MV-4-11 (cell line): ENCODE measurements around the gene KDR.

Experiments used
- DNase-seq: peaks from one replicate; lab custom pipeline; 2025; lab: John Stamatoyannopoulos, UW

The KDR gene

DNA sequence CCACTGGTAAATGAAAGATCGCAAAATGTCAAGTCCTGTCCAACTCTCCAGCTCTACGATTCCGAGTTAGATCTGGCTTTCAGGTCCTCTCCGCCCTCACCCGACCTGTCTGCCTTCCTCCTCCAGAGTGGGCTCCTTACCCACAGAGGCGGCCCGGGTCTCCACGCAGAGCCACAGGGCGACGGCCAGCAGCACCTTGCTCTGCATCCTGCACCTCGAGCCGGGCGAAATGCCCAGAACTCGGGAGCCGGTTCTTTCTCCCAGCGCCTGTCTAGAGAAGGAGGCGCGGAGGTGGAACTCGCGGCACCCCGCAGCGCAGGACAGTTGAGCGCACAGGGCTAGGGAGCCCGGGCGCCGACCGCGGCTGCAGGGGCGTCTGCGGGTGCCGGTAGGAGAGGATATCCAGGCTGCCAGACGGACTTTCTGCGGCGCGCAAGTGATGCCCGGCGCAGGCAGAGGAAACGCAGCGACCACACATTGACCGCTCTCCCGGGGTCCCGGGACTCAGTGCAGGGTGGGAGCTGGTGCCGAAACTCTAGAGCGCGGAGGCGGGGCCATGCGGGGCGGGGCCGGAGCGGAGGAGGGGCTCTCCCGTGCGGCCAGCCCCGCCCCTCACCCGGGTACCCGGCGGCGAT lies at the start of gene KDR:
KDR (minus strand) TSS at position 509 of the 635 bp plus-strand sequence; CDS start at position 207, 302 bp downstream.
- DNase-seq: no peak

DNA sequence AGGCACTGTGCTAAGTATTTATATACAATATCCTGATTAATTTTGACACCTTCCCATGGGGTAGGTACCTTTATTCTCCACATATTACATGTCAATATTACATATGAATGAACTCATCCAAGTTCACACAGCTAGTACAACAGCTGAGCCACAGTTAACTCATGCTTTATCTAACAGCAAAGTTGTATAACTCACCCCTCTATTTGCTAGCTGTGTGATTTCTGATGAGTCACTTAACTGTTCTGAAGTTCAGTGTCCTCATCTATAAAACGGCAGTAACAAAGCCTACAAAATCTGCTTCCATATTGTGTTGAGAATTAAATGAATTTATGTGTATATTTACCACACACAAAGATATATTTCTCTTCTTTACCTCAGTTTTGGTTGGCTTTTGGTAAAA lies 48.2 kb upstream of the KDR start:
- no peak for DNase-seq

DNA sequence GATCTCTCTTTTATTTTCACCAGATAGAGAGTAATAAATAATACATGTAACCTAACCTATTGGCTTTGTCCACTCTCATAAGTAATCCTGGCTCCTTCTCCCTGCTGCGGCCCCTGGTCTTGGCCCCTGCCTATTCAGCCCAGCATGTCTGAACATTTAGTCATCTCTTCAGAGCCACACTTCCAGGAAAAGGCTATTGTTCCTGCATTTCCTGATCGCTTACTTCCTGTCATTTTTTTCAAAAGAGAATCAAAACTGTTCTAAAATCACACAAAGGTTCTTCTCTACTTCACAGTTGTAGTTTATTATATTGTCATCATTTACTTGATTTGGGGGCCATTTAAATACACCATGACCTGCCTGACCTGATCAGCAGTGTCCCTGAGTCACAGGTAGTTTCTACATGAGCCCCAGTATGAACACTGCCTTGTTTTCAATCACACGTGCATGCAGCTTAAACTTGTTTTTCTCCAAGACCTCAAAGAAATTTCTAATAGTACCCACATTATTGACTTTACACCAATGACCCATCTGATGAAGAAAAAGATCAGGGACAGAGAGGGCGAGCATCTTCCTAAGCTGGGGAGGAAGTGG lies 47.4 kb upstream of the KDR start:
- DNase-seq: no peak

DNA sequence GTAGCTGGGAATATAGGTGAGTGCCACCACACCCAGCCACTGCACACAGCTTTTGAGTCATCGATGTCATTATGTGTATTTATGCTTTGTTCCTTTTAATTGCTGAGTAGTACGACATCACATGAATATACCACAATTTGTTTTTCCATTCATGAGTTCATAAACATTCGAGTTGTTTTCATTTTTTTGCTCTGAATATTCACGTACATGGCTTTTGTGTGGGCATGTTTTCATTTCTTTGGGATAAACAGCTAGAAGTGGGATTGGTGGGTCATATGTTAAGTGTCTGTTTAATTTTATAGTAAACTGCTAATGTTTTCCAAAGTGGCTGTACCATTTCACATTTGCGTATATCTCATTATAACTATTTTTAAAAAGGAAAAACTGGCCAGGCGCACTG lies 45.1 kb upstream of the KDR start:
- no peak for DNase-seq

DNA sequence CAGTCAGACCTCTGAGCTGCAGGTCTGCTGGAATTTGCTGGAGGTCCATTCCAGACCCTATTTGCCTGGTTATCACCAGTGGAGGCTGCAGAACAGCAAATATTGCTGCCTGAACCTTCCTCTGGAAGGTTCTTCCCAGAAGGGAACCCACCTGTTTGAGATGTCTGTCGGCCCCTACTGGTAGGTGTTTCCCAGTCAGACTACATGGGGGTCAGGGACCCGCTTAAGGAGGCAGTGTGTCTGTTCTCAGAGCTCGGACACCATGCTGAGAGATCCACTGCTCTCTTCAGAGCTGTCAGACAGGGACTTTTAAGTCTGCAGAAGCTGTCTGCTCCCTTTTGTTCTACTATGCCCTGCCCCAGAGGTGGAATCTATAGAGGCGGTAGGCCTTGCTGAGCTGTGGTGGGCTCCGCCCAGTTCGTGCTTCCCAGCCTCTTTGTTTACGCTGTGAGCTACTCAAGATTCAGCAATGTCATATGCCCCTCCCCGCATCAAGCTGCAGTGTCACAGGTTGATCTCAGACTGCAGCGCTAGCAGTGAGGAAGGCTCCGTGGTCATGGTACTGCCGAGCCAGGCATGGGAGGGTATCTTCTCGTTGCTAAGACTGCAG lies 44.1 kb upstream of the KDR start:
- no peak for DNase-seq

DNA sequence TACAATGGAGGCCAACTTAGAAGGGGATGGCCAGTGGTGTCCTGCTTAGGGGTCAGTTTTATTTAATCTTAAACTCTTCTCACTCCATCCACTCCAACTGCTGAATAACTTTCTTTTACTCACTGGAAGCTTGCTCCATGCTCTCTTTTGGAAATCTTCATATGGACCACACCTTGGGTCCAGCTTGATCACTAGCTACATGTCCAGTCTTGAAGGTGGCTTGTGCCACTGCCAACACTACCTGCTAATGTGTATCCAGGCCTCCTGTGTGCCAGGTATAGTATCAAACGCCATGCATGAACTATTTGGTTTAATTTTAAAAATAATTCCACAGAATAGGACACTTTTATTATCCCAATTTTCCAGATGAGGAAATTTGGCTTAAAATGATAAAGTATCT lies 37.0 kb upstream of the KDR start:
- no peak for DNase-seq

DNA sequence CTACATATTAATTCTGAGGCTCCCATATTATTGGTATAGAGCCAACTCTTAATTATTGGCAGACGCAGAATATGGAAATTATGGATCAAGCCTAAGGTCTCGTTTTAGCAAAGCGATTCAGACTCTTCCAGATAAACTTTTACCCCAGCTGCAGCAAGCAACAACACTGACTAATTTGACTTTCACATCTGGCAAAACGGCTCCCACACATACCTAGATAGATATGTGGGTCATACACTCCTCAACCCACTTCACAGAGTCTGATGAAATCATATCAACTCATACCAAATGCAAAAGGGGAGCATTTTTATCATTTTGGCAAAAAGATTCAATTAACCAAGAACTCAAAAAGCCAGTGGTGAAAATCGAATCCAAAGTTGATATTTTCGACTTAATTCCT lies 36.3 kb upstream of the KDR start:
- DNase-seq: no peak

DNA sequence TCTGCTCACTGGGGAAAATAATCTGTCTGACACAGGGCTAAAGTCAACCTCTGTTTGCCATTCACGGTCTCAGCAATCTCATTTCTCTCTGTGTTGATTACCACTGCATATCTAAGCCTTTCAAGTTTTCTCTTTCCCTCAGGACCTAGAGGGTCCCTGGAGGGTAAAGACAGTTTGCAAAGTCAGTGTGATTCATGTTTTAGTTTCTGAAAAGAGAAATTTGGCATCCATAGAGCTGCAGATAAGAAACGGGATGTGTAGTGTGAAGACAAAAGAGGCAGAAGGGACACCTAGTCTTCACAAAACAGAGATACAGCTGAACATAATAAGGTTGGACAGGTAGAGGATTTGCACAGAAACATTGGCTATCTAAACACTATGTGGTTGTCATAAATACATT lies 34.5 kb upstream of the KDR start:
- DNase-seq: no peak

DNA sequence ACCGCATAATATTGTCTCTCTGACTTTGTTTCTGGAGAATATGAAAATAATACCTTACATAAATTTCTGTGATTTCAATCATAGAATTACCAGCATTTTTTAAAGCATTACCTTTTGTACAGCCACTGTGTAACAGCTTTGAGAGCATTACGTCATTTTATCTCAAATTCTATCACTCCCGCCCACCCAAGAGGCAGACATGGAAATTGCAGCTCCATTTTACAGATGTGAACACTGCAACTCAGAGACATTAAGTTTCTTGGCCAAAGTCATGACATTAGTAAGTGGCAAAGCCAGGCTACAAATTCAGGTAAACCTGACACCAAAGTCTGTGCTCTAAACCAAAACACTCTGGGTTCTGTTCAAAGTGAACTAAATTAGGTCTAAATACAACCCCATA lies 33.6 kb upstream of the KDR start:
- no peak for DNase-seq

DNA sequence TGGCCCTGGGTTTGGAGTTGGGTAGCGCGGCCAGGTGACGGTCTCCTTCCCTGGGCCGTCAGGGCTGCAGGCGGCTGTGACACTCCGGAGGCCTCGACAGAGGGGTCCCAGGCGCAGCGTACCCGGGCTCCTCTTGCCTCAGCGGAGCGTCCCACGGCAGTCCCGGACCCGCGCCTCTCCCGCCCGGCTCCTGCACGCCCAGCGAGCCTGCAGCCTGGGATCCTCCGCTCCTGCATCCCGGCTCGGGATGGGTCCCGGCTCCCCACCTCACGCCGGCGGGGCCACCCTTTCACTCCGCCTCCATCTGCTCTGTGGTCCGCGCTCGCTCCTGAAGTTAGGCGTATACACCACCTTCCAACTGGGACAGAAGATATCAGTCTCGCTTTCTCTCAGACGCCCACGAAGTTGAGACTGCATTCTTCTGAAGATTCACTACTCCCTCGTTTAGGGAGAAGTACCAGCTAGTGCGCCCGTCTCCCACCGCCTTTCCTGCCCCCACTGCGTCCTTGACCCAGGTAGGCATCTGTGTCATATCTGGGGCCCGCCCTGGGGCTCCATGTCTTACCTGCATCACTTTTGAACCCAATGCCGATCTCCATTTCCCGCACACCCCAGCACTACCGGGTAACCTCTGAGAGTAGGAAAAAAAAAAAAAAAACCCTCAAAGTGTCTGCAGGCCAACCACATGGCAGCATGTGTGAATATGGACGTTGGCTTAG lies 32.3 kb upstream of the KDR start:
- DNase-seq: no peak

DNA sequence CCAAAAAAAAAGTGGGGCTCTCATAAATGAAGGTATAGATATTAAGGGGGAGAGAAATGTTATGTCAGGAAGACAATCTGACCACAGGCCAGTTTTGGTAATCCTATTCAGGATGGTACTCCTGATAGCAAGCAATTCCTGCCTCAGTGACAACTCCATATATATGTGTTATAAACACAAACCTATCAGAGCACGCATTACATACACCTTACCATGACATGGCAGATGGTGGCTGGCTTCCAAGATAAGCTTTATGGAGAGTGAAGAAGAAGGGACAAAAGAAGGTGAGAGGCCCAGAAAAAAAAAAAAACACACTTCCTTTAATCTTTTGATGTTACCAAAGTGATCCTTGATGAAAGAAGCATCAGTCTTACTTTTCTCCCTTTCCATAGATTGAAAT lies 29.5 kb upstream of the KDR start:
- no peak for DNase-seq

DNA sequence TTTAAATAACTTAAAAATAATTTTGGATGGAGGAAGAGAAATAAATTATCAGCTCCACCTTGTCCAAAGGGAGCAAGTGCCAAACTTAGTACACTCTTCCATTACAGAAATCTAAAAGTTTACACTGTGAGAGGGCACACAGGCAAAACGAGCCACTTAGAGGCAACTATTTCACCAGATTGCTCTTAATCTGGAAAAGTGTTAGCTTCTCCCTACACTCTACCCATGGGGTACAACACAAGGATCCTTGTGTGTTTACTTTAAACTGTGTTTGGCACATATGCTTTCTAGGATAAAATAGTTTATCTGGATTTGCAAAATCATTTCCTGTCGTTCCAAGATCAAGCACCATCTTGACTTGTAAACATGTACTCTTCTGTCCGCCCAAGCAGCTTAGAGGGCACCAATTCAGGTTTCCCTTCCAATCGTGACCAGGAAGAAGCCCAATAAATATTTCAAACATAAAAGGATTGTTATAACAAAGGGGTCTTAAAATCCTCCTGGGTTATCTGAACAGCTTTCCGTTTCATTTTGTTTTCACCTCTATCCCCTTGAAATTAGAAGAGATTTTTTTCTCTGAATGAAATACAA lies 29.0 kb upstream of the KDR start:
- no peak for DNase-seq

DNA sequence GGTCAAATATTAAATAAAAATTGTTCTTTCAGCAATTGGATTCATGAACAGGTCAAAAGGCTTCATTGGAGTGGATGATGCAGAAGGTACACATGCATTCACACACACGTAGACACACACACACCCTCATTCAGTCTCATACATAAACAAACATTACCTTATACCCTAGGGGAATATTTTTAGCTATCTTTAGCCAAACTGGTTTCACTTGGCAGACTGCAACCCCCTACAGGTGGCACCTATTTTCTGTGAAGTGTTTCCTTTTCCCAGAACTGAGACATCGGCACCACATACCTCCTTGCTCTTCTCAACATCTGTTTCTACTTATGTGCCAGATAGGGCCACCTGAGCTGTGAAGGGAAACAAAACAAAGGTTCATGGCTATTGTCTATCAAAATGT lies 18.5 kb upstream of the KDR start:
- no peak for DNase-seq

DNA sequence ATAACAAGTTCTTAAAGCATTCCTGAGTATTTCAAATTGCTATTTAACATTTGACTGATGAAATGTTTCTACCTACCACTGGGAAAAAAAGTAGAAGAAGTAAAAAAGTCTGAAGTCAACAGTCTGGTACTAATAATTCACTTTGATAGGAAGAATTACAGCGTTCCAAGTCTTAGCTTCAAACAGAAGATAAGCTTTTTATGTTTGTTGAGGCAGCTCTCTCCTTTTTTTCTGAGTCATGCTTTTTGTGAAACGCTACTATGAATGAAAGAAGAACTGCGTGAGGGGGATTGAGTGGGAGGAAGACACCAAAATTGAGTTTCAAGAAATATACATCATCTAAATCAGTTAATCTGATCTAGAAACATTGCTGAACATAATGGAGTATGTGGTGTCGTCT lies 13.0 kb upstream of the KDR start:
- DNase-seq: no peak

DNA sequence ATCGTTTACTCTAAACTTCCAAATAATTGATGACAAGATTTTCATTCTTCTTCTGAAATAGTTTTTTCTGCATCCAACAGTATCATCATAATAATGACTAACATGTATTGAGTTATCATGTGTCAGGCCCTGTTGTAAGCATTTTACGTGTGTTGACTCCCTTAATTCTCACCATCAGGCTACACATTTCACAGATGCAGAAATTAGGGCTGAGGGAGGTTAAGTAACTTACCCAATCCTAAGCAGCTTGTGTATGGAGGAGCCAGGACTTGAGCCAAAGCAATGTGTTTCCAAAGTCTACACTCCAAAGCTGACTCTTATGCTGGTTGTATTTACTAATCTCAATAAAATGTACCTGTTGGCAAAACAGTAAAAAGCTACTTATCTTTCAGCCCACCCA lies 11.2 kb upstream of the KDR start:
- DNase-seq: no peak

DNA sequence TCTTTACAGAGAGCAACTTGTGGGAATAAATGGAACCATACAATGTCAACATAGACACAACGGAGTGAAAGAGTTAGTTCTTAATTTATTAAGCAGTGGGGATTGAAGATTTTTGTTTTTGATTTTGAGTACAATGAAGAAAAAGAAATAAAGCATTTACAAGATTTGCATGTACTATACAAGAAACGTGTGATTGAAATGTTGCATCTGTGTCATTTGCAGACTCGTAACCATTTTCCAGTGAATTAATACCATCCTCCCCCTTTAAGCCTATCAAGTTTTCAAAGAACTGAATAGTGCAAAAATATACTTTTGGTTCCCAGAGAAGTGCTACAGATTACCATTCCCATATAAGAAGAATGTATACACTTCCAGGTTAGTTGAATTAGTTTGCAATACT lies 8.6 kb upstream of the KDR start:
- no peak for DNase-seq

DNA sequence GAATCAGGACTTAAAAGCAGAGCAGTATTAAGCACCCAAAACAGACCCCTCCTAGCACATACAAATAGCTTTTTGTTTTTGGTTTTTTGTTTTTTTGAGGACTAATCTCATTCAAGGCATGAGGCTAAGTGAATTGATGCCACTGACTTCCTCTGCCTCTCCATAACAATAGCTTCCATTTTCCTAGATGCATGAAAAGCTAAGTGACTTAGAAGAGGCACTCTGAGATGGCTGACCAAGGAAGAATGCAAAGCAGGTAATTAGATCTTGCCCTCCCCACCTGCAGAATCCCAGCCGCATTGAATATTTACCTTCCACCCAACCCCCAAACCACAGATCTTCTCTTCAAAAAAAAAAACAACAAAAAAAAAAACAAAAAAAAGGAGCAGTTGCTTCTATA lies 7.4 kb upstream of the KDR start:
- DNase-seq: no peak

DNA sequence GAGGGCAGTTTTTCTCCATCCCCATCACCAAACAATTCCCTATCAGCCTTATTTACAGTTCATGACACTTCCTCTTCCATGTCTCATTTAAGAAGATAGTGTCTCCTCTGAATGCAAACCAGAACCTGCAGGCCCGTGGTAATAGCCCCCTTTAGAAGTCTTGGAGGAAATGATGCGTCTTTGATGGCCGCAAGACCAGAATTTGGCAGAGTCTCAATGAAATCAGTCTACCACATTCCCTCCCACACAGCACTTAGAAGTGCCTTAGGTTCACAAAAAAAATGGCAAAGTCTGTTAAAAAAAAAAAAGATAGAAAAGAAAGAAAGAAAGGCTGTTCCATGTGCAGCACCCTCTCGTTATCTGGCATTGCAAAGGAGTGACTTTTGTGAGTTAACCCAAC lies 2.1 kb upstream of the KDR start:
- DNase-seq: no peak

DNA sequence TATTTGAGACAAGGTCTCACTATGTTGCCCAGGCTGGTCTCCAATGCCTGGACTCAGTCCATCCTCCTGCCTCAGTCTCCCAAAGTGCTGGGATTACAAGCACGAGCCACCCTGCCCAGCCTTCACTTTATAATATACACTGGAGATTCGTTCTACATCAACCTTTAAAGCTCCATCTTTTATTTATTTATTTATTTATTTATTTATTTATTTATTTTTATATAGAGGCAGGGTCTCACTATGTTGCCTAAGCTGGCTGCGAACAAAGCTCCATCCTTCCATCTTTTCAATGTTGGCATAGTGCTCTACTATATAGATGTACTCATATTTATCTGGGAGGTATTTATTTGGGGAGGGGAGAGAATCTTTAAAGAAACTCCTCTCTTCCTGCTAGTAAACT lies 1.7 kb upstream of the KDR start:
- no peak for DNase-seq

DNA sequence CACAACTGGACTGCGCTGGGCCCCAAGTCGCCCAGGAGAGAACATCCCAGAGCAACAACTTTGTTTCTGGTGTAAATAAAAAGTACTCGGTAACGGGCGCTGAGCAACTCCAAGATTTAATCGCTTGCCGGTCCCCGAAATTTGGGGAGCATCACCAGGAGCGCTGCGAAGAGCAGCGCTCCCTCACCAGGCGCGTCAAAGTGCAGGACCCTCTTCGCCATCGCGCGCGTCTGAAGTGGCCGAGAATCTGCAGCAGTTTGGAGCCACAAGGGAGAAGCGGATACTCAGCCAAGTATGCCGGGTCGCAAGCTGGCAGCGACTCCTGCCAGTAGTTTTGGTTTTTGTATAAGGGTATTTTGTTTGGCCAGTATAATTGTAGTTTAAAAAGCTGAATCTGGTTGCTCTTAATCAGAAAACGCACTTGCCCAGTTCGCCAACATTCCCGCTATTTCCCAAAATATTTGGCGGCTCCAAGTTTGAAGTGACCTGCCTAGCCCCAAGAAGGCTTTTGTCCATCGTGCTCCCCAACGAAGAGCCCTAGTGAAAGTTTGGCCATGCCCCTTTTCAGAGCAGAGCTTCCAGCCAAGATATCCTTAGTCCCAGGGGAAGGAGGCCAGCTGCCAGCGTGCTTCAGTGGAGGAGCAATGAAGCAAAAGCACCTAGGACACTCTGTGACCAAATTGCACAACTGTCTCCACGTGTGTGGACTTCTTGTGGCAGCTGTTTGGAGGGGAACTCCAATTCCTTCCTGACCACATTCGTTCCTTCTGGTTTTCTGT lies 557 bp upstream of the KDR start:
- DNase-seq: no peak

DNA sequence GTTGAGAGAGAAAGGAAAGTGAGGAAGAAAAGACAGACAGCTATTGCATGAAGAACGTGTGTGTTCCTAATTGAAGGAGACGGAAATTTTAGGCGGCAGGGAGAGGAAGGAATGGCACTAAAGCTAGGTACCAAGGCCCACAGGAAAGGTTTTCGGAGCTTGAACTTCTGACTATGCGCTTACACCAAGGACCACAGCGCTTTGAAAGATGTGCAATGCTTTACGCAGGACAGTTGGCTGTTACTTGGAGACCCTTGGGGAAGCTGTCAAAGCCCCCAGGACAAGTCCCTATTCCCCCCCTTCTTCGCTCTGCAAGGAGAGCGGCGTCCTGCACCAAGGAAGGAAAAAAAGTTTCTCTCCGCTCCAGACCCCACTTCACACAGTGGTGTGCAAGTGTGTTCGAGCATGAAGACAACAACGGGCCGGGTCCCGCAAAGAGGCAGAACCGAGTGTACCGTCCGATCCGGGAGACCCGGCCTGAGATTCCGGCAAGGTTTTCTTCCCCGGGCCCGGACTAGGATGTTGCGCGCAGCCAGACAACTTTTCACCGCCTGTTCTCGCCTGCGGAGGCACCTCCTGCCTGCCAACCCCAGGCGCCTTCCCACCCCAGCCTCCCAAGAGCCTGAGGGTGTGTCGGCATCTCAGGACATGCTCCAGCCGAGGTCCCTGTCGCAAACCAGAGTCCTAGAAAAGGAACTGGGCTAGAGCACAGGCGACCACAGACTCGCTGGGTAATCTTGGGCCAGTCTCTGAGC lies 896 bp downstream of the KDR start:
- no peak for DNase-seq
